ENCODE results near the gene GPATCH2L.

Gene GPATCH2L

DNA sequence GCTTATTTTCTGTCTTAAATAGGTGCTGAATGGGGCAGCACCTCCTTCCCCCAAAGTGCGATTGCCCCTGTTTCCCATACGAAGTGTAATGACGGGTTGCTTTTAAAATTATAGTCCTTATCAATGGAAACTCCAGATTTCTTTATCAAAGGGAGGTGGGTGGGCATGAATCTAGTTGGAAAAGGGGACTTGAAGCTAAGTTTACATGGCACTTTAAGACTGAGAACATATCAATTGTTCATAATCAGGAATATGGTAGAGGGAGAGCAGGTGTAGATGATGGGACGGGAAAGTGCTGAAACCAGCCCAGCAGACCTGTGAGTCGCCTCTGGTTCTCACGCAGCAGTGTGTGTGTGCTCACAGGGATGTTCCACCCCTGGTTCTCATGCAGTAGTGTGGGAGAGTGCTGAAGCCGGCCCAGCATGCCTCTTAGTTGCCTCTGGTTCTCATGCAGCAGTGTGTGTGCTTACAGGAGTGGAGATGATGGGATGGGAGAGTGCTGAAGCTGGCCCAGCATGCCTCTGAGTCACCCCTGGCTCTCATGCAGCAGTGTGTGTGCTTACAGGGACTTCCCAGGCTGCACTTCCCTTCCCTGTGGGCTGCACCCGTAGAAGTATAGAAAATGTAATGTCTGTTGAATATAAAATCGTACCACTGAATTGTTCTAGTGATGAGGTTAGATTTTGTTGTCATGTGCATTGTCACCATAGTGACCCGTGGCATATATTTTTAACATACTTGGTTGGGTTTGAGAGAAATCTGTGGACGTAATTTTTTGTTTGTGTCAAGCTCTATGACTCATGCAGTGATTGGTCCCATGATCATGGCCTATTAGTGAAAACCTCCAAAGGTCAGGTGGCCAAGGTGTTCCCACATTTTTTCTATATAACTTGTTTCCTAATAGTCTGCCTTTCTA is 51.6 kb downstream of the GPATCH2L start:
- no peak overlapping the region for H3K27ac Mint-ChIP-seq
- H3K36me3 Mint-ChIP-seq (ENCODE audit: low read depth), result peaks cover 33% of the 10 kb centered on the region
- ATAC-seq, result peak; percentile 79
- H3K4me1 Mint-ChIP-seq, result peaks cover 6% of the 10 kb centered on the region
- no peaks in the 10 kb centered on the region for H3K9me3 Mint-ChIP-seq
- no peaks in the 10 kb centered on the region for H3K27me3 Mint-ChIP-seq
- no peak for DNase-seq
- no peak overlapping the region for H3K4me3 Mint-ChIP-seq

DNA sequence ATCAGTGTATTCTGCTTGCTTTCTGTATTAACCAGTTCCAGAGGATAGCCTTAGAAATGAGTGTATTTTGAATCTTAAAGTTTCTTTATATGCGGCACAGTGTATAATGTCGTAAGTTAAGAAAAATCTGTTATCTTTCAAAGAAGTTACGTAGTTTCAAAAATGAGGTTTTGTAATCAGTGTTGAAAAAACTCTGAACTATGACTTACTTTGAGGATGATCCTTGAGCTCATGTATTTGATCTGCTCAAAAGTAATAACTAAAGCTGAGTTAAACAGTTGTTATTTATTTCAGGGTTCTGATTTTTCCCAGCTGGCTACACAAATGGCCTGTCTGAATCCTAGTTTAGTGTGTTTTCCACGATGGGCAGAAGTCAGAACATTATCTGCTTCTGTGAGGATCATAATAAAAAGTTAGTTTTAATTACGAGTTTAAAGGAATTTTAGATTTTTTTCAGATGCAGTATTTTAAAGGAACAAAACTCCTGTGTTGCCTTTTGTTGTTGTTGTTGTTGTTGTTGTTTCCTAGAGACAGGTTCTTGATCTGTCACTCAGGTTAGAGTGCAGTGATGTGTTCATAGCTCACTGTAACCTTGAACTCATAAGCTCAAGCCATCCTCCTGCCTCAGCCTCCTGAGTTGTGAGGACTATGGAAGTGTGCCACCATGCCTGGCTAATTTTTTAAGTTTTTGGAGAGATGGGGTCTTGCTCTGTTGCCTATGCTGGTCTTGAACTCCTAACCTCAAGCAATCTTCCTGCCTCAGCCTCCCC is 52.9 kb downstream of the GPATCH2L start:
- H3K27ac Mint-ChIP-seq, result no peak overlapping the region
- peaks cover 6% of the 10 kb centered on the region for H3K4me1 Mint-ChIP-seq
- H3K27me3 Mint-ChIP-seq, result no peaks in the 10 kb centered on the region
- H3K9me3 Mint-ChIP-seq, result no peaks in the 10 kb centered on the region
- peaks cover 32% of the 10 kb centered on the region for H3K36me3 Mint-ChIP-seq (ENCODE audit: low read depth)
- no peak overlapping the region for H3K4me3 Mint-ChIP-seq
- DNase-seq, result no peak
- no peak for ATAC-seq

DNA sequence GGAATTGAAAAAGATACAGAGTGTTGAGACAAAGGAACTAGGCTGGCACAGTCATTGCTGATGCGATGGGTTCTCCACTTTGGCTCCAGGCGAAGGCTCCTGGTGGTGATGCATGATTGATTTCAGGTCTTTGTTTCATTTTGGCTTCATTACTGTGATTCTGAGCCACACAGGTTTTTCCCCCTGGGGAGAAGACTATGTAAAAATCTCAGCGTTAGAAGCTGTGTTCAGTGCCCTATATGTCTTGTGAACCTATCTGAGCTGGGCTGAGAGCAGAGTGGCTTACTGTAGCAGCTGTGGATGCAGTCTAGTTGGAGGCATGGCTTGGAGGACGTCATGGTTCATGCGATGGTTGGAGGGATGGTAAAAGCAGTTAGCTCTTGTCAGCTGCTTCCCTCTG is 54.0 kb downstream of the GPATCH2L start:
- Mint-ChIP-seq H3K27me3 (no peaks in the 10 kb centered on the region), H3K27ac (no peak overlapping the region), H3K4me1 (peaks cover 6% of the 10 kb centered on the region), H3K4me3 (no peak overlapping the region), H3K9me3 (no peaks in the 10 kb centered on the region), H3K36me3 (ENCODE audit: low read depth) (peaks cover 26% of the 10 kb centered on the region)
- ATAC-seq (no peak), DNase-seq (no peak)

DNA sequence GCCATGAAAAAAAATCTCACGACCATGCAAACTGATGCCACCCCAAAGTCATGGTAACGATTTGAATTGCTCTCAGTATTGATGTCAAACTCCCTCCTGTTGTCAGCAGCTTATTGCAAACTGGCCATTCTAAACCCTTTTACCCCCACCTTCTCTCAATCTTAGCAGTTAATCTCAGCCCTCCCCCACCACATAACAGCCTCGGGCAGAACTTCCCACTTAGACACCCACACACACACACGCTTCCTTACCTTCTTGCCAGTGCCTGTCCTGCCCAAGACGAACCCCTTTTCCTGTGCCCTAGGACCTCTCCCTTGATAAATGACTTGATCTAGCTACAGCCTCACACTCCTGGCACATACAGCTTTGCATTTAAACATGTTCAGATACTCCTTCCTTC is 56.6 kb downstream of the GPATCH2L start:
- DNase-seq (no peak), ATAC-seq (no peak)
- Mint-ChIP-seq H3K4me1 (peaks cover 4% of the 10 kb centered on the region), H3K36me3 (ENCODE audit: low read depth) (peaks cover 25% of the 10 kb centered on the region), H3K4me3 (no peak overlapping the region), H3K9me3 (peaks cover 14% of the 10 kb centered on the region), H3K27me3 (no peaks in the 10 kb centered on the region), H3K27ac (no peak overlapping the region)

DNA sequence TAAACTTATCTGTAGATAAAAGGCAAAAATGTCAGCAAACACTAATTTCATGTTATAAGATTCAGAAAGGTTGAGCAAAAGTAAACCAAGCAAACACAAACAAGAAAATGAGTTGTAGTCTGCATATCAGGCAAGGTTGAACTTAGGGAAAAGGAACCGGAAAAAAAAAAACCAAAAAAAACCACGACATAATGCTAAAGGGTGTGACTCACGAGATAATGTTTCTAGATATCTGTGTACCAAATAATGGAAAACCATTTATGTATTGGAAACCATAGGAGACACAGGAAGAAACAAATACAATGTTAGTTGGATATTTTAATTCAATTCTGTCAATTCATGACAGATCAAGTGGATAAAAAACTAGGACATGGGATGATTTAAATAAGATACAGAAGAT is 60.5 kb downstream of the GPATCH2L start:
- Mint-ChIP-seq H3K27me3 (no peaks in the 10 kb centered on the region), H3K27ac (no peak overlapping the region), H3K9me3 (peaks cover 14% of the 10 kb centered on the region), H3K36me3 (ENCODE audit: low read depth) (peaks cover 15% of the 10 kb centered on the region), H3K4me1 (no peaks in the 10 kb centered on the region), H3K4me3 (no peak overlapping the region)
- no peak for ATAC-seq
- no peak for DNase-seq

GRCh38 chr14:76217179-76217578 is 65.5 kb downstream of the GPATCH2L start:
- H3K4me1 Mint-ChIP-seq, result no peaks in the 10 kb centered on the region
- H3K36me3 Mint-ChIP-seq (ENCODE audit: low read depth), result peaks cover 5% of the 10 kb centered on the region
- H3K27me3 Mint-ChIP-seq, result no peaks in the 10 kb centered on the region
- no peak for DNase-seq
- H3K4me3 Mint-ChIP-seq, result no peak overlapping the region
- no peak overlapping the region for H3K27ac Mint-ChIP-seq
- peaks cover 17% of the 10 kb centered on the region for H3K9me3 Mint-ChIP-seq
- ATAC-seq, result no peak

- H3K4me1 Mint-ChIP-seq, result no peaks in the 10 kb centered on the region
- H3K27me3 Mint-ChIP-seq, result no peaks in the 10 kb centered on the region
- H3K9me3 Mint-ChIP-seq, result peaks cover 11% of the 10 kb centered on the region
- no peak for ATAC-seq
- no peak overlapping the region for H3K27ac Mint-ChIP-seq
- no peaks in the 10 kb centered on the region for H3K36me3 Mint-ChIP-seq (ENCODE audit: low read depth)
- no peak for DNase-seq
- H3K4me3 Mint-ChIP-seq, result no peak overlapping the region
Measured at GRCh38 chr14:76218662-76219061, 66.9 kb downstream of the GPATCH2L start.

DNA sequence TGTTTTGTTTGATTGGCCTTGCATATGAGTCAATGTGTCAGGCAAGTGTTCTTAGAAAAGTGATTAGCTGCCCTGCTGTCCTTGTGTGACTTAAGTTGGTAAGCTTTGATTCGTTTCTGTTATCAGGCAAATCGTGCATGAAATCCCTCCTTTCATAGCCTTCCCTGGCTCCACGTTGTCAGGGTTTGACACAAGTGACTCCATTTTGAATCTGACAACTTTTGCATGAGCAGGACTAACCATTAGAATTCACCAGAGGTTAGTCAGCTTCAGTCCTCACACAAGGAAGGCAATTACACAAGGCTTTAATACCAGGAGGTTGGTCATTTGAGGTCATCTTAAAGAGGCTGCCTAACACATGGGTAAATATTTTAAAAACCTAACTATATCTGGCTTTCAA is 68.2 kb downstream of the GPATCH2L start:
- Mint-ChIP-seq H3K9me3 (peaks cover 15% of the 10 kb centered on the region), H3K4me1 (no peaks in the 10 kb centered on the region), H3K27ac (no peak overlapping the region), H3K27me3 (no peaks in the 10 kb centered on the region), H3K36me3 (ENCODE audit: low read depth) (no peaks in the 10 kb centered on the region), H3K4me3 (no peak overlapping the region)
- ATAC-seq (no peak), DNase-seq (no peak)

DNA sequence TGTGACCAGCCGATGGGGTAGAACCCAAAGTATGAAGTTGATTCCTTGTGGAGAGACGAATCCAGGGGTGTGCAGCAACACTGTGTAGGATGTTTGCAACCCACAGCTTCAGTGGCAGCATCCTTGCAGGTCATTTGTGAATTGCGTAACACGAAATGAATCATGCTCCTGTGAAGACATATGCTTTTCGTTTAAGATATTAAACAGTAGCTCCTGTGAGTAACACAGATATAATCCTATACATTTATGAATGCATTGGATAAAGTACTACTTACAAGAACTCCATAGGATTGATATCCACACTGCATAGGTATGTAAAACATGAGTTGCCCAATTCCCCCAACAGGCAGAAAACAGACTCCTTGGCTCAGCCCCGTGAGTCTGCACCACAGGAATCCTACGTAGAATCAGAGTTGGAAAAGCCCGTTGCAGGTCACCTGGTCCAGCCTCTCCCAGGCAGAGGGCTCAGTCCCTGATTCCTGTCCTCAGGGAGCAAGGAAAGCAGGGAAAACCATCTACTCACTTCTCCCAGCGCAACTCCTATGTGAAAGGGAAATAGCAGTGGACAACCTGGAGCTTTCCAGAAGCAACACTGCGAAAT is 75.8 kb downstream of the GPATCH2L start:
- Mint-ChIP-seq H3K27ac (no peak overlapping the region), H3K9me3 (peaks cover 11% of the 10 kb centered on the region), H3K36me3 (ENCODE audit: low read depth) (no peaks in the 10 kb centered on the region), H3K4me1 (no peaks in the 10 kb centered on the region), H3K27me3 (no peaks in the 10 kb centered on the region), H3K4me3 (no peak overlapping the region)
- no peak for ATAC-seq
- DNase-seq, result no peak

GRCh38 chr14:76228138-76228537 is 76.4 kb downstream of the GPATCH2L start:
- ATAC-seq, result no peak
- H3K27me3 Mint-ChIP-seq, result no peaks in the 10 kb centered on the region
- H3K9me3 Mint-ChIP-seq, result peaks cover 11% of the 10 kb centered on the region
- H3K4me1 Mint-ChIP-seq, result no peaks in the 10 kb centered on the region
- no peaks in the 10 kb centered on the region for H3K36me3 Mint-ChIP-seq (ENCODE audit: low read depth)
- H3K4me3 Mint-ChIP-seq, result no peak overlapping the region
- DNase-seq, result no peak
- H3K27ac Mint-ChIP-seq, result no peak overlapping the region

GRCh38 chr14:76232800-76233199 is 81.1 kb downstream of the GPATCH2L start:
- Mint-ChIP-seq H3K4me3 (no peak overlapping the region), H3K36me3 (ENCODE audit: low read depth) (peaks cover 30% of the 10 kb centered on the region), H3K27me3 (no peaks in the 10 kb centered on the region), H3K9me3 (peaks cover 9% of the 10 kb centered on the region), H3K4me1 (peaks cover 3% of the 10 kb centered on the region), H3K27ac (no peak overlapping the region)
- DNase-seq (no peak), ATAC-seq (no peak)

GRCh38 chr14:76235628-76236027 is 83.9 kb downstream of the GPATCH2L start:
- Mint-ChIP-seq H3K4me1 (peaks cover 3% of the 10 kb centered on the region), H3K9me3 (peaks cover 14% of the 10 kb centered on the region), H3K27me3 (no peaks in the 10 kb centered on the region), H3K4me3 (no peak overlapping the region), H3K36me3 (ENCODE audit: low read depth) (peaks cover 50% of the 10 kb centered on the region), H3K27ac (no peak overlapping the region)
- no peak for ATAC-seq
- DNase-seq, result no peak

GRCh38 chr14:76236172-76237130 is 84.7 kb downstream of the GPATCH2L start:
- Mint-ChIP-seq H3K4me1 (peaks cover 3% of the 10 kb centered on the region), H3K4me3 (no peak overlapping the region), H3K27me3 (no peaks in the 10 kb centered on the region), H3K9me3 (peaks cover 22% of the 10 kb centered on the region), H3K36me3 (ENCODE audit: low read depth) (peaks cover 52% of the 10 kb centered on the region), H3K27ac (no peak overlapping the region)
- ATAC-seq, result no peak
- no peak for DNase-seq

Data from activated naive CD8-positive, alpha-beta T cell treated with anti-CD3 and anti-CD28 coated beads, Interleukin-2, amount 50 U/mL, for 24 hours (primary cell).